Adipocyte (in vitro differentiated cells): ENCODE data around the gene UBE2Q1.

Experiments used
- DNase-seq: peaks from one replicate; pipeline ENCODE4 v3.0.0-alpha.2; 2015; ENCODE audit warnings: low read depth
- H3K27me3 ChIP-seq: replicated peaks from 2 replicates; pipeline ENCODE4 v1.7.0; 2013; ENCODE audit warnings: mild to moderate bottlenecking, low read length, moderate library complexity; ENCODE audit not compliant: control insufficient read depth, insufficient read depth
- H3K36me3 ChIP-seq: 2 replicates; pipeline ENCODE4 v1.7.0; 2013; ENCODE audit warnings: low read length, mild to moderate bottlenecking, moderate library complexity; ENCODE audit not compliant: control insufficient read depth, insufficient read depth, severe bottlenecking
- H3K4me1 ChIP-seq: 2 replicates; pipeline ENCODE4 v1.7.0; 2013; ENCODE audit warnings: mild to moderate bottlenecking, low read length, moderate library complexity; ENCODE audit not compliant: control insufficient read depth, insufficient read depth
- H3K4me3 ChIP-seq: 2 replicates; pipeline ENCODE4 v1.7.0; 2013; ENCODE audit warnings: mild to moderate bottlenecking, low read length, moderate library complexity
- H3K9ac ChIP-seq: 2 replicates; pipeline ENCODE4 v1.7.0; 2013; ENCODE audit warnings: mild to moderate bottlenecking, low read length, moderate library complexity
- H3K9me3 ChIP-seq: 2 replicates; pipeline ENCODE4 v1.7.0; 2013; ENCODE audit warnings: mild to moderate bottlenecking, low read length, moderate library complexity; ENCODE audit not compliant: control insufficient read depth

Gene UBE2Q1

DNA sequence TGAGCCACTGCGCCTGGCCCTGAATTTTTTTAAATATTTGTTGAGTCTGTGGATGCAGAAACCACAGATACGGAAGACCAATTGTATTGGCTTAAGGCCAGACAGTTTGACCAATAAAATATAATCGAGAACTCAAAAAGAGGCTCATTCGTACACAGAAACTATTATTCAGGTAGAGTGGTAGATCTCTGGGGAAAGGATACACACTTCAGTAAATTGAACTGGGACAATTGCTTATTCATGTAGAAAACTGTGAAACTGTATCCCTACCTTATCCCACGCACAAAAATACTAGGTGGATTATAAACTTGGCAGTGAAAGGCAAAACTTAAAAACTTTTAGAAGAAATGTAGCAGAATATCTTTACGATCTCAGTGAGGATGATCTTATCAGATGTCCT, 31.3 kb downstream of the UBE2Q1 start:
- H3K9ac ChIP-seq: no peak overlapping the region
- H3K9me3 ChIP-seq: peaks cover 7% of the 10 kb centered on the region
- H3K4me1 ChIP-seq: no peaks in the 10 kb centered on the region
- H3K27me3 ChIP-seq: peaks cover 12% of the 10 kb centered on the region
- no peak for DNase-seq
- H3K36me3 ChIP-seq: no peaks in the 10 kb centered on the region
- H3K4me3 ChIP-seq: no peak overlapping the region

DNA sequence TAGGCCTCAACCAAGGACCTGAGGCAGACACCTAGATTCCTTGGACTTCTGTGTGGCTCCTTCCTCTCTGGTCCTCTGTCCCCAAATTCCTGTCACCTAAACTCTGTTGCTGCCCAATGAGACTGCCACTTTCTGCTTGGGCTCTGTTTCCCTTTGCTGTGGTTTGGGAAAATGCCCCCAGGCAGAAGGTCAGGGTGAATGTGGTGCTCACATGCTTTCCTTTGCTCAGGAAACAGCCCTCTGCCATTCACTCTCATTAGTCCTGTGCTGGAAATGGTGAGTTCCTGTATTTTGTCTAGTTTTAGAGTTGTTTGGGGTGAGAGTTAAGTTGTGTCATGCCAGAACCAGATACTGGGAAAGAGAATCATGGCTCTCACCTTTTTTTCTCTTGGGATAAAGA, 33.6 kb downstream of the UBE2Q1 start:
- Histone ChIP-seq H3K4me3 (no peak overlapping the region), H3K4me1 (peaks cover 4% of the 10 kb centered on the region), H3K27me3 (peaks cover 20% of the 10 kb centered on the region), H3K9ac (no peak overlapping the region), H3K9me3 (peaks cover 7% of the 10 kb centered on the region), H3K36me3 (no peaks in the 10 kb centered on the region)
- DNase-seq: no peak

DNA sequence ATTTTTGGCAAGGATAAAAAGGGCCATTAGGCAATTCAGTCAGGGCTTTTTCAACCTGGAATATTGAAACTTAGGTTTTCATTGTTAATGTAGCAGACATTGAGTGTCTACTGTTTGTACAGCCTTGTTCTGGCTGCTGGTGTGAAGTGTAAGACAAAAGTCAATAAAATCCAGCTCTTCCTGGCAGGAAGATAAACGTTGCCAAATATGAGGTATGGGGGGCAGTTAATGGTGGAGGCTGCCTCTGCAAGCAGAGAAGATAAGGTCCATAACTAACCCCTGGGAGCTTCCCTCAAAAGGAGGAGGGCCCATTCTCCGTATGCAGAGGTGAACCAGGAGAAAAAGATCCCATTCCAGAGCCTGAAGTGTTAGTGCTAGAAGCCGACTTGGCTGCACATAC, 36.8 kb downstream of the UBE2Q1 start:
- H3K4me1 ChIP-seq: peaks cover 4% of the 10 kb centered on the region
- H3K27me3 ChIP-seq: peaks cover 24% of the 10 kb centered on the region
- H3K9me3 ChIP-seq: peaks cover 7% of the 10 kb centered on the region
- H3K4me3 ChIP-seq: no peak overlapping the region
- H3K36me3 ChIP-seq: no peaks in the 10 kb centered on the region
- no peak overlapping the region for H3K9ac ChIP-seq
- DNase-seq: no peak

DNA sequence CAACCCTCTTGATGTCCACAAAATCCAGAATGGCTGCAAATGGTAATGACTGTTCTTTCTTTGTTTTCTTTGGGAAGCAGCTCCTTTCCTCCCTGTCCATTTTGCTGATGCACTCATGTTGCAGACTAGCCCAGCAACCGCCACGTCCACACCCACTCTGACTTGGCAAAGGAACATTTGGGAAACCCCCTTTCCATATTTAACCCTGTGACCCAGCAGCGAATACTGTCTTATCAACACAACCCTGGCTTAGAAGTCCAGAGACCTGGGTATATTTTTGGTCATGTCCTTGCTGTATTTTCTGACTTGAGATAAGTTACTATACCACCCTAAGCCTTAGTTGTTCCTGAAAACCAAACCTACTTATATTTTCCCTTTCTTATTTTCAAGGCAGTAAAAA, 38.1 kb downstream of the UBE2Q1 start:
- H3K4me3 ChIP-seq: no peak overlapping the region
- H3K36me3 ChIP-seq: no peaks in the 10 kb centered on the region
- no peak overlapping the region for H3K9ac ChIP-seq
- H3K9me3 ChIP-seq: peaks cover 7% of the 10 kb centered on the region
- no peak for DNase-seq
- H3K4me1 ChIP-seq: peaks cover 4% of the 10 kb centered on the region
- H3K27me3 ChIP-seq: peaks cover 34% of the 10 kb centered on the region

DNA sequence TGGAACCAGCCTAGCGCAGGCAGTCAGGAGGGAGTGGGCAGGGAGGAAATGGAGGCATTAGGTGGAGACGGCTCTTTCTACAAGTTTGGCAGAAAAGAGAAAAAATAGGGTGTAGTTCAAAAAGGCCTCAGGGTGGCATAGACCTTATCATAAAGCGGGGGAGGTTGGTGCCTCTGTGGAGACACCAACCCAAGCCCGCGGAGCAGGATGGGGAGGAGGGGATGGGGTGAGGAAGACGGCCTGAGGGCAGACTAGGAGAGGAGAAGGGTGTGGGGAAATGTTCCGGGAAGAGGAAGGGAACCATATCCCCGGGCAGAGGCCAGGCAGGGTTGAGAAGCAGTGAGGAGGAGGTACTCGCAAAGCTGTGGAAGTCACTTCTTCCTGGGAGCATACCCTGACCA, 38.9 kb downstream of the UBE2Q1 start:
- H3K27me3 ChIP-seq: peaks cover 34% of the 10 kb centered on the region
- DNase-seq: no peak

DNA sequence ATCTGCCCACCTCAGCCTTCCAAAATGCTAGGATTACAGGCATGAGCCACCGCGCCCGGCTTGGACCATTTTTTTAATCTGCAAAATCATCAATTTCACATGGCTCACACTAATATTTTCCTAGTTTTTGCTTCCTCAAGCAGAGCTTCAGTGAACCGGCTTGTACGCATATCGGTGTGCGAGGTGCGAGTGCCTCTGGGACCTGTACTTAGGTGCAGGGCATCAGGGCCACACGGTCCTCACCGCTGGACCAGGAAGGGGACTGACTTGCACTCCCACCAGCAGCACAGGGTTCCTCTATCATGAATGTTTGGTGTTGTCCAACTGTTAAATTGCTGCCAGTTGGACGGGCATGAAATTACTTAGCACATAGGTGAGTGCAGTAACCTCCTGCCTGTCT, 40.8 kb downstream of the UBE2Q1 start:
- Histone ChIP-seq H3K4me1 (peaks cover 4% of the 10 kb centered on the region), H3K9ac (no peak overlapping the region), H3K36me3 (no peaks in the 10 kb centered on the region), H3K27me3 (peaks cover 38% of the 10 kb centered on the region), H3K4me3 (no peak overlapping the region), H3K9me3 (no peaks in the 10 kb centered on the region)
- DNase-seq: no peak

More for the DNA sequence above, 38.9 kb downstream of the UBE2Q1 start:
- H3K4me1 ChIP-seq: peaks cover 4% of the 10 kb centered on the region
- H3K4me3 ChIP-seq: no peak overlapping the region
- no peak overlapping the region for H3K9ac ChIP-seq
- H3K36me3 ChIP-seq: no peaks in the 10 kb centered on the region
- peaks cover 7% of the 10 kb centered on the region for H3K9me3 ChIP-seq

DNA sequence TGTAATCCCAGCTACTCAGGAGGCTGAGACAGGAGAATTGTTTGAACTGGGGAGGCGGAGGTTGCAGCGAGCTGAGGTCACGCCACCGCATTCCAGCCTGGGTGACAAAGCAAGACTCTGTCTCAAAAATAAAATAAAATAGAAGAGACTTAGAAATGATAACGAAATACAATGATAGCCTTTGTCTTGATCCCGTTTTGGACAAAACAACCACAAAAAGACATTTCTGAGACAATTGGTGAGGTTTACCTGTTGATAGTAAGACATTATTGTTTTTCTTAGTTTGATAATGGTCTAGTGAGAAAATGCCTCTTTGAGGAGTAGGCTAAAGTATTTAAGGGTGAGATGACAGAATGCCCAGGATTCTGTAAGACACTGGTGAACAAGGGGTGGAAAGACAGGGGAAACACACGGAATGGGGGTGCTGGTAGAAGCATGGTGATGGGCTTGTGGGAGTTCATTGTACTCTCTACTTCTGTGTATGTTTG, 44.4 kb downstream of the UBE2Q1 start:
- no peaks in the 10 kb centered on the region for H3K9me3 ChIP-seq
- DNase-seq: no peak
- H3K27me3 ChIP-seq: peaks cover 39% of the 10 kb centered on the region
- no peak overlapping the region for H3K4me3 ChIP-seq
- no peaks in the 10 kb centered on the region for H3K4me1 ChIP-seq
- H3K9ac ChIP-seq: no peak overlapping the region
- no peaks in the 10 kb centered on the region for H3K36me3 ChIP-seq

DNA sequence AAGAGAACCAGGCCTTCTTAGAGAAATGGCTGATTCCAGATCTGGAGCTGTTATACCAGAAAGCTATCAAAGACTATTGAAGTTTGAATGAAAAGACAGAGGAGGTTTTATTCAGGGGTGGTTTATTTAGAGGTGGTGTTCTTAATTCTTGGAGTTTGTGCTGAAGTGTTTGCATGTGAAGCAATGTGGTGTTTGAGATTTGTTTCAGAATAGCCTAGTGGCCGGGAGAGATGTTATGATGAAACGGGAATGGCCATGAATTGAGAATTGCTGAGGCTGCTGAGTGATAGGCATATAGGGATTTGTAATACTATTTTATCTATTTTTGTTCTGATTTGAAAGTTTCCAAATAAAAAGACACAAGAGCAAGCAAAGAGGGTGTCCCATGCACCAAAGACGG, 45.7 kb downstream of the UBE2Q1 start:
- H3K4me1 ChIP-seq: no peaks in the 10 kb centered on the region
- H3K4me3 ChIP-seq: no peak overlapping the region
- no peak for DNase-seq
- no peak overlapping the region for H3K9ac ChIP-seq
- no peaks in the 10 kb centered on the region for H3K36me3 ChIP-seq
- no peaks in the 10 kb centered on the region for H3K9me3 ChIP-seq
- peaks cover 49% of the 10 kb centered on the region for H3K27me3 ChIP-seq

DNA sequence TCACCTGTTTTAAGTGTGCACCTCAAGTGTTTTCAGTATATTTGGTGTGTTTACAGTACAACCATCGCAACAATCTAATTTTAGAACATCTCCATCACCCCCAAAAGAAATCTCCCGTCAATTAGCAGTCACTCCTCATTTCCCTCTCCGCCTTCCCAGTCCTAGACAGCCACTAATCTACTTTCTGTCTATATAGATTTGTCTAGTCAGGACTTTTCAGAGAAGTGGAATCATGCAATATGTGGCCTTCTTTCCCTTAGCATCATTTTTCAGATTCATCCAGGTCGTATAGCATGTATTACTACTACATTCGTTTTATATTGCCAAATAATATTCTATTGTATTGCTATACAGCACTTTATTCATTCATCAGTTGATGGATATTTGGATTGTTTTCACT, 54.6 kb downstream of the UBE2Q1 start:
- Histone ChIP-seq H3K9ac (no peak overlapping the region), H3K4me1 (peaks cover 5% of the 10 kb centered on the region), H3K4me3 (no peak overlapping the region), H3K9me3 (peaks cover 8% of the 10 kb centered on the region), H3K27me3 (peaks cover 59% of the 10 kb centered on the region), H3K36me3 (no peaks in the 10 kb centered on the region)
- no peak for DNase-seq

DNA sequence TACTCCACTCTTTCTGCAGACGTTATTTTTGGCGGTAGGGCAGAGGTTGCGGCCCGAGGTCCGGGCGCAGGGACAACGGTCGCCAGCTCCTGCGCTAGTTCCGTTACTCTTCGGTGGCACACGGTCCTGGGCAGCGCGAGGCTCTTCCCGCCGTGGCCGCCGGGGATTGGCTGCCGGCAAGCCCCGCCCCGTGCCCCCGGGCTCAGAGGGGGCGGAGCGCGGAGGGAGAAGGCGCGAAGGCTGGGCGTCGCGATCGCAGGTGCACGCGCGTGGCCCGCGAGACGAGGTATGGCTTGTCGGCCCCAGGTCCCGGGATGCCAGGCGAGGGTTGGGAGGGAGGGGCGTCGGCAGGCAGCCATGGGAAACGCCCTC, 55.7 kb downstream of the UBE2Q1 start:
- Histone ChIP-seq H3K9ac (no peak overlapping the region), H3K36me3 (no peaks in the 10 kb centered on the region), H3K9me3 (peaks cover 8% of the 10 kb centered on the region), H3K4me3 (no peak overlapping the region), H3K4me1 (peaks cover 5% of the 10 kb centered on the region), H3K27me3 (peaks cover 56% of the 10 kb centered on the region)
- no peak for DNase-seq

DNA sequence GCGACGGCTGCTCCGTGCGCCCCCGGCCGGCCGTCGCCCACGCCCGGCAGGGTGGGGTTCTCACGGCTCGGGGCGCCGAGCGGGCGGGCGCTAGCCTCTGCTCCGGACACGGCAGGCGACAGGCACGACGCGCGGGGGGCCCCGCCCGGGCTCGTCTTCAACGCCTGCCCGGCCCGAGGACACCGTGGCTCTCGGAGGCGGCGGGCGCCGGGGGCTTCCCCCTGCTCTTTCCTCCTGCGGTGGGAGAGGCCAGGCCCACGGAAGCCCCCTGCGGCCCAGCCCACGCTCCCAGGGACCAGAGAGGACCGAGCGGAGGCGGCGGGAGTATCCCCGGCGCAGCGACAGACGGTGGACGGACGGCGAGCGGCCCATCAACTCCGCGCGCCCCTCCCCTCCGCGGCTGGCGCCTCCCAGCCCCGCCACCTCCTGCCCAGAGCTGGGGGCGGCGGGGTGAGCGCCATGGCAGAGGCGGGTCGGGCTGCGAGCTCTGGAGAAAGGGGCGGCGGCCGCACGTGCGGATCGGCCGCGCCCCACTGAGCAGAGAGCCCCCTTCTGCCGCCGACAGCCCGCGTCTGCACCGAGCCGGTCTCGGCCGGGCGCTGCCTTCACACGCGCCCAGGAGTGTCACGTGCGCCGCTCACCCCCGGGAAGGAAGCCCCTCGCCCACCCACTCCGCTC, 56.3 kb downstream of the UBE2Q1 start, which contains the start of the genes SHE and TDRD10:
Gene SHE, minus strand, starts transcription at position 347 of the 678 bp plus-strand sequence. CDS start 386 bp downstream, outside the sequence.
Gene TDRD10, plus strand, starts transcription at position 154 of the 678 bp plus-strand sequence. CDS start 4,685 bp downstream, outside the sequence.
- Histone ChIP-seq H3K27me3 (peaks cover 51% of the 10 kb centered on the region), H3K36me3 (no peaks in the 10 kb centered on the region), H3K4me1 (peaks cover 5% of the 10 kb centered on the region), H3K9ac (peak within 1 kb of the TSS; percentile 34), H3K4me3 (peak within 1 kb of the TSS; percentile 64), H3K9me3 (peaks cover 8% of the 10 kb centered on the region)
- no peak for DNase-seq
